SK-N-SH treated with all-trans-retinoic acid at 6 μM for 48 hours (cell line): Measurements from ENCODE around the gene CCDC178.
"Not testable (repeated sequence)": the region's sequence is repeated elsewhere in the genome, so short reads cannot be mapped to it uniquely, and the experiment has no call there.

Source experiments
- ATAC-seq: fragments of 200-7000 bp; cut with Tn5 transposase; 3 replicates; pipeline ENCODE4 v1.9.1; 2020; ENCODE audit warnings: mild to moderate bottlenecking, moderate library complexity
- ARNTL ChIP-seq: fragments of 450-650 bp; formaldehyde crosslinking; IDR thresholded peaks from 2 replicates; pipeline ENCODE4 v1.5.0; 2020; ENCODE audit warnings: low read depth, mild to moderate bottlenecking, moderate library complexity, borderline replicate concordance
- BACH2 ChIP-seq: fragments of 250-450 bp; sonication (Bioruptor Pico); IDR thresholded peaks from 2 replicates; pipeline ENCODE4 v1.9.0; 2021; ENCODE audit warnings: mild to moderate bottlenecking, borderline replicate concordance
- CSDC2 ChIP-seq: fragments of 250-450 bp; sonication (Bioruptor Pico); IDR thresholded peaks from 2 replicates; pipeline ENCODE4 v1.5.0; 2020; ENCODE audit warnings: mild to moderate bottlenecking, moderate library complexity
- ISL1 ChIP-seq: fragments of 250-450 bp; sonication (Bioruptor Pico); IDR thresholded peaks from 2 replicates; pipeline ENCODE4 v2.1.2; 2022; ENCODE audit warnings: mild to moderate bottlenecking, moderate library complexity
- OSR1 ChIP-seq: fragments of 250-450 bp; sonication (Bioruptor Pico); IDR thresholded peaks from 2 replicates; pipeline ENCODE4 v1.8.0; 2022; ENCODE audit warnings: moderate library complexity, mild to moderate bottlenecking, inconsistent platforms
- POU6F1 ChIP-seq: fragments of 250-450 bp; sonication (Bioruptor Pico); IDR thresholded peaks from 2 replicates; pipeline ENCODE4 v1.8.0; 2021; ENCODE audit warnings: low read depth, mild to moderate bottlenecking, moderate library complexity, borderline replicate concordance
- PPARA ChIP-seq: fragments of 250-450 bp; sonication (Bioruptor Pico); IDR thresholded peaks from 2 replicates; pipeline ENCODE4 v1.5.0; 2020; ENCODE audit warnings: mild to moderate bottlenecking, borderline replicate concordance
- RARB ChIP-seq: fragments of 250-450 bp; sonication (Bioruptor Pico); IDR thresholded peaks from 2 replicates; pipeline ENCODE4 v1.8.0; 2021; ENCODE audit warnings: mild to moderate bottlenecking, moderate library complexity
- SNAI2 ChIP-seq: fragments of 250-450 bp; sonication (Bioruptor Pico); IDR thresholded peaks from 2 replicates; pipeline ENCODE4 v1.5.0; 2020; ENCODE audit warnings: mild to moderate bottlenecking, moderate library complexity
- TCF4 ChIP-seq: fragments of 250-450 bp; sonication (Bioruptor Pico); IDR thresholded peaks from 2 replicates; pipeline ENCODE4 v1.8.0; 2021; ENCODE audit warnings: mild to moderate bottlenecking, moderate library complexity, borderline replicate concordance
- TOX ChIP-seq: fragments of 250-450 bp; sonication (Bioruptor Pico); IDR thresholded peaks from 2 replicates; pipeline ENCODE4 v1.8.0; 2021; ENCODE audit warnings: mild to moderate bottlenecking, moderate library complexity, borderline replicate concordance
- TSHZ2 ChIP-seq: fragments of 250-450 bp; sonication (Bioruptor Pico); IDR thresholded peaks from 2 replicates; pipeline ENCODE4 v1.5.0; 2020; ENCODE audit warnings: mild to moderate bottlenecking, moderate library complexity
- ZC3H10 ChIP-seq: fragments of 250-450 bp; sonication (Bioruptor Pico); IDR thresholded peaks from 2 replicates; pipeline ENCODE4 v1.5.1; 2021; ENCODE audit warnings: mild to moderate bottlenecking, moderate library complexity
- ZFP30 ChIP-seq: fragments of 450-650 bp; formaldehyde crosslinking; IDR thresholded peaks from 2 replicates; pipeline ENCODE4 v1.5.0; 2022; ENCODE audit warnings: mild to moderate bottlenecking, moderate library complexity
- ZNF565 ChIP-seq: fragments of 450-650 bp; formaldehyde crosslinking; conservative IDR thresholded peaks from 2 replicates; pipeline ENCODE4 v1.5.0; 2020; ENCODE audit warnings: low read depth, mild to moderate bottlenecking, moderate library complexity
- ZNF70 ChIP-seq: fragments of 450-650 bp; formaldehyde crosslinking; IDR thresholded peaks from 2 replicates; pipeline ENCODE4 v1.5.0; 2020; ENCODE audit warnings: mild to moderate bottlenecking, moderate library complexity
- ZNF8 ChIP-seq: fragments of 450-650 bp; formaldehyde crosslinking; IDR thresholded peaks from 2 replicates; pipeline ENCODE4 v1.5.0; 2020; ENCODE audit warnings: mild to moderate bottlenecking, moderate library complexity
- TF ChIP-seq, protein P1 (sequence below): fragments of 250-450 bp; sonication (Bioruptor Pico); IDR thresholded peaks from 2 replicates; pipeline ENCODE4 v1.5.1; 2020; ENCODE audit warnings: low read depth, mild to moderate bottlenecking, moderate library complexity
- TF ChIP-seq, protein P2 (sequence below): fragments of 250-450 bp; sonication (Bioruptor Pico); IDR thresholded peaks from 2 replicates; pipeline ENCODE4 v1.8.0; 2020; ENCODE audit warnings: mild to moderate bottlenecking, moderate library complexity, borderline replicate concordance
- TF ChIP-seq, protein P3 (sequence below): fragments of 250-450 bp; sonication (Bioruptor Pico); IDR thresholded peaks from 2 replicates; pipeline ENCODE4 v1.5.1; 2021; ENCODE audit warnings: mild to moderate bottlenecking, moderate library complexity

Gene CCDC178

GRCh38 chr18:33184175-33184574 is 256.3 kb downstream of the CCDC178 start:
- ATAC-seq, result no peak
- TF ChIP-seq ISL1 (CRISPR knock-in tag) (0 out of 2 replicates have a peak, but pooled peaks have one; percentile 38), ZNF8 (CRISPR knock-in tag) (no peak)
- TF ChIP-seq, all 23 proteins: peak for 1

GRCh38 chr18:33183136-33183535 is 257.4 kb downstream of the CCDC178 start:
- ATAC-seq, result no peak
- no peak for TF ChIP-seq RARB (CRISPR knock-in tag)

- TF ChIP-seq, protein P1, sequence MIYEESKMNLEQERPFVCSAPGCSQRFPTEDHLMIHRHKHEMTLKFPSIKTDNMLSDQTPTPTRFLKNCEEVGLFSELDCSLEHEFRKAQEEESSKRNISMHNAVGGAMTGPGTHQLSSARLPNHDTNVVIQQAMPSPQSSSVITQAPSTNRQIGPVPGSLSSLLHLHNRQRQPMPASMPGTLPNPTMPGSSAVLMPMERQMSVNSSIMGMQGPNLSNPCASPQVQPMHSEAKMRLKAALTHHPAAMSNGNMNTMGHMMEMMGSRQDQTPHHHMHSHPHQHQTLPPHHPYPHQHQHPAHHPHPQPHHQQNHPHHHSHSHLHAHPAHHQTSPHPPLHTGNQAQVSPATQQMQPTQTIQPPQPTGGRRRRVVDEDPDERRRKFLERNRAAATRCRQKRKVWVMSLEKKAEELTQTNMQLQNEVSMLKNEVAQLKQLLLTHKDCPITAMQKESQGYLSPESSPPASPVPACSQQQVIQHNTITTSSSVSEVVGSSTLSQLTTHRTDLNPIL (CRISPR knock-in tag), result no peak
- TF ChIP-seq ZC3H10 (CRISPR knock-in tag) (no peak), ZNF70 (CRISPR knock-in tag) (no peak), TSHZ2 (CRISPR knock-in tag) (no peak), SNAI2 (CRISPR knock-in tag) (no peak), PPARA (CRISPR knock-in tag) (no peak), ISL1 (CRISPR knock-in tag) (no peak), TOX (CRISPR knock-in tag) (no peak), CSDC2 (no peak), TCF4 (CRISPR knock-in tag) (no peak), BACH2 (no peak), ZFP30 (CRISPR knock-in tag) (no peak), RARB (CRISPR knock-in tag) (no peak), ZNF565 (CRISPR knock-in tag) (no peak), ARNTL (CRISPR knock-in tag) (no peak), POU6F1 (no peak)
- TF ChIP-seq, protein P2, sequence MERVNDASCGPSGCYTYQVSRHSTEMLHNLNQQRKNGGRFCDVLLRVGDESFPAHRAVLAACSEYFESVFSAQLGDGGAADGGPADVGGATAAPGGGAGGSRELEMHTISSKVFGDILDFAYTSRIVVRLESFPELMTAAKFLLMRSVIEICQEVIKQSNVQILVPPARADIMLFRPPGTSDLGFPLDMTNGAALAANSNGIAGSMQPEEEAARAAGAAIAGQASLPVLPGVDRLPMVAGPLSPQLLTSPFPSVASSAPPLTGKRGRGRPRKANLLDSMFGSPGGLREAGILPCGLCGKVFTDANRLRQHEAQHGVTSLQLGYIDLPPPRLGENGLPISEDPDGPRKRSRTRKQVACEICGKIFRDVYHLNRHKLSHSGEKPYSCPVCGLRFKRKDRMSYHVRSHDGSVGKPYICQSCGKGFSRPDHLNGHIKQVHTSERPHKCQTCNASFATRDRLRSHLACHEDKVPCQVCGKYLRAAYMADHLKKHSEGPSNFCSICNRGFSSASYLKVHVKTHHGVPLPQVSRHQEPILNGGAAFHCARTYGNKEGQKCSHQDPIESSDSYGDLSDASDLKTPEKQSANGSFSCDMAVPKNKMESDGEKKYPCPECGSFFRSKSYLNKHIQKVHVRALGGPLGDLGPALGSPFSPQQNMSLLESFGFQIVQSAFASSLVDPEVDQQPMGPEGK (CRISPR knock-in tag), result no peak
- TF ChIP-seq, protein P3, sequence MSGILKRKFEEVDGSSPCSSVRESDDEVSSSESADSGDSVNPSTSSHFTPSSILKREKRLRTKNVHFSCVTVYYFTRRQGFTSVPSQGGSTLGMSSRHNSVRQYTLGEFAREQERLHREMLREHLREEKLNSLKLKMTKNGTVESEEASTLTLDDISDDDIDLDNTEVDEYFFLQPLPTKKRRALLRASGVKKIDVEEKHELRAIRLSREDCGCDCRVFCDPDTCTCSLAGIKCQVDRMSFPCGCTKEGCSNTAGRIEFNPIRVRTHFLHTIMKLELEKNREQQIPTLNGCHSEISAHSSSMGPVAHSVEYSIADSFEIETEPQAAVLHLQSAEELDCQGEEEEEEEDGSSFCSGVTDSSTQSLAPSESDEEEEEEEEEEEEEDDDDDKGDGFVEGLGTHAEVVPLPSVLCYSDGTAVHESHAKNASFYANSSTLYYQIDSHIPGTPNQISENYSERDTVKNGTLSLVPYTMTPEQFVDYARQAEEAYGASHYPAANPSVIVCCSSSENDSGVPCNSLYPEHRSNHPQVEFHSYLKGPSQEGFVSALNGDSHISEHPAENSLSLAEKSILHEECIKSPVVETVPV (CRISPR knock-in tag), result no peak
- ATAC-seq, result no peak
These were observed 259.5 kb downstream of the CCDC178 start for GRCh38 chr18:33181016-33181415.

- no peak for TF ChIP-seq BACH2
- TF ChIP-seq POU6F1, result no peak
- no peak for TF ChIP-seq RARB (CRISPR knock-in tag)
- no peak for TF ChIP-seq TOX (CRISPR knock-in tag)
- no peak for TF ChIP-seq ZNF70 (CRISPR knock-in tag)
- TF ChIP-seq OSR1 (CRISPR knock-in tag), result no peak
- no peak for TF ChIP-seq ARNTL (CRISPR knock-in tag)
- no peak for TF ChIP-seq ZC3H10 (CRISPR knock-in tag)
- TF ChIP-seq ZNF565 (CRISPR knock-in tag), result no peak
- TF ChIP-seq, protein P1 (CRISPR knock-in tag), result no peak
- no peak for TF ChIP-seq SNAI2 (CRISPR knock-in tag)
- ATAC-seq, result no peak
These were observed 271.3 kb downstream of the CCDC178 start for GRCh38 chr18:33169218-33169617.

- not testable (repeated sequence) for ATAC-seq
These were observed 276.4 kb downstream of the CCDC178 start for GRCh38 chr18:33164121-33164520.
